Ishikawa (cell line): ENCODE results near the gene SNAP91.
A peak's percentile ranks its signal among the peaks of the same experiment; 100 is the strongest.

Experiments
- CEBPB ChIP-seq: IDR thresholded peaks from 2 replicates; pipeline ENCODE4 v1.6.1; 2012
- CREB1 ChIP-seq: IDR thresholded peaks from 2 replicates; pipeline ENCODE4 v1.6.1; 2012; ENCODE audit warnings: low read depth
- EGR1 ChIP-seq: IDR thresholded peaks from 2 replicates; pipeline ENCODE4 v1.6.1; 2012
- EP300 ChIP-seq: IDR thresholded peaks from 2 replicates; pipeline ENCODE4 v1.6.1; 2012; ENCODE audit warnings: borderline replicate concordance
- FOXM1 ChIP-seq: IDR thresholded peaks from 2 replicates; pipeline ENCODE4 v1.6.1; 2012; ENCODE audit warnings: low read depth, borderline replicate concordance
- MAX ChIP-seq: IDR thresholded peaks from 2 replicates; pipeline ENCODE4 v1.6.1; 2012
- NFIC ChIP-seq: IDR thresholded peaks from 2 replicates; pipeline ENCODE4 v1.6.1; 2012
- RAD21 ChIP-seq: IDR thresholded peaks from 2 replicates; pipeline ENCODE4 v1.6.1; 2012; ENCODE audit warnings: low read depth
- TAF1 ChIP-seq: IDR thresholded peaks from 2 replicates; pipeline ENCODE4 v1.6.1; 2012; ENCODE audit warnings: low read depth, mild to moderate bottlenecking
- TCF12 ChIP-seq: IDR thresholded peaks from 2 replicates; pipeline ENCODE4 v1.6.1; 2012; ENCODE audit warnings: low read depth
- TEAD4 ChIP-seq: IDR thresholded peaks from 2 replicates; pipeline ENCODE4 v1.6.1; 2012
- YY1 ChIP-seq: IDR thresholded peaks from 2 replicates; pipeline ENCODE4 v1.6.1; 2012; ENCODE audit warnings: low read depth
- ZBTB7A ChIP-seq: IDR thresholded peaks from 2 replicates; pipeline ENCODE4 v1.6.1; 2012; ENCODE audit warnings: low read depth
- TF ChIP-seq, protein P1 (sequence below): IDR thresholded peaks from 2 replicates; pipeline ENCODE4 v1.6.1; 2012
- TF ChIP-seq, protein P2 (sequence below): IDR thresholded peaks from 2 replicates; pipeline ENCODE4 v1.6.1; 2012; ENCODE audit warnings: low read depth, mild to moderate bottlenecking

The SNAP91 gene, protein sequence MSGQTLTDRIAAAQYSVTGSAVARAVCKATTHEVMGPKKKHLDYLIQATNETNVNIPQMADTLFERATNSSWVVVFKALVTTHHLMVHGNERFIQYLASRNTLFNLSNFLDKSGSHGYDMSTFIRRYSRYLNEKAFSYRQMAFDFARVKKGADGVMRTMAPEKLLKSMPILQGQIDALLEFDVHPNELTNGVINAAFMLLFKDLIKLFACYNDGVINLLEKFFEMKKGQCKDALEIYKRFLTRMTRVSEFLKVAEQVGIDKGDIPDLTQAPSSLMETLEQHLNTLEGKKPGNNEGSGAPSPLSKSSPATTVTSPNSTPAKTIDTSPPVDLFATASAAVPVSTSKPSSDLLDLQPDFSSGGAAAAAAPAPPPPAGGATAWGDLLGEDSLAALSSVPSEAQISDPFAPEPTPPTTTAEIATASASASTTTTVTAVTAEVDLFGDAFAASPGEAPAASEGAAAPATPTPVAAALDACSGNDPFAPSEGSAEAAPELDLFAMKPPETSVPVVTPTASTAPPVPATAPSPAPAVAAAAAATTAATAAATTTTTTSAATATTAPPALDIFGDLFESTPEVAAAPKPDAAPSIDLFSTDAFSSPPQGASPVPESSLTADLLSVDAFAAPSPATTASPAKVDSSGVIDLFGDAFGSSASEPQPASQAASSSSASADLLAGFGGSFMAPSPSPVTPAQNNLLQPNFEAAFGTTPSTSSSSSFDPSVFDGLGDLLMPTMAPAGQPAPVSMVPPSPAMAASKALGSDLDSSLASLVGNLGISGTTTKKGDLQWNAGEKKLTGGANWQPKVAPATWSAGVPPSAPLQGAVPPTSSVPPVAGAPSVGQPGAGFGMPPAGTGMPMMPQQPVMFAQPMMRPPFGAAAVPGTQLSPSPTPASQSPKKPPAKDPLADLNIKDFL

GRCh38 chr6:83708970-83709747, at the start of gene SNAP91:
SNAP91 (minus strand) TSS chr6:83709101; CDS start chr6:83707927, 1,174 bp downstream.
- no peak for TF ChIP-seq MAX
- TF ChIP-seq ZBTB7A, result peak; percentile 85
- TF ChIP-seq RAD21, result no peak
- no peak for TF ChIP-seq NFIC
- TF ChIP-seq, protein P1, sequence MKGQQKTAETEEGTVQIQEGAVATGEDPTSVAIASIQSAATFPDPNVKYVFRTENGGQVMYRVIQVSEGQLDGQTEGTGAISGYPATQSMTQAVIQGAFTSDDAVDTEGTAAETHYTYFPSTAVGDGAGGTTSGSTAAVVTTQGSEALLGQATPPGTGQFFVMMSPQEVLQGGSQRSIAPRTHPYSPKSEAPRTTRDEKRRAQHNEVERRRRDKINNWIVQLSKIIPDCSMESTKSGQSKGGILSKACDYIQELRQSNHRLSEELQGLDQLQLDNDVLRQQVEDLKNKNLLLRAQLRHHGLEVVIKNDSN, result peak; percentile 86

GRCh38 chr6:83758533-83758932, 49.6 kb upstream of the SNAP91 start:
- TF ChIP-seq, protein P1, result no peak
- no peak for TF ChIP-seq TAF1
- TF ChIP-seq NFIC, result no peak
- no peak for TF ChIP-seq FOXM1
- TF ChIP-seq CEBPB, result no peak
- TF ChIP-seq EGR1, result no peak
- no peak for TF ChIP-seq CREB1
- no peak for TF ChIP-seq TCF12
- no peak for TF ChIP-seq ZBTB7A
- no peak for TF ChIP-seq TEAD4
- TF ChIP-seq EP300, result no peak
- TF ChIP-seq MAX, result no peak

GRCh38 chr6:83757021-83757420, 48.1 kb upstream of the SNAP91 start:
- TF ChIP-seq, protein P2, sequence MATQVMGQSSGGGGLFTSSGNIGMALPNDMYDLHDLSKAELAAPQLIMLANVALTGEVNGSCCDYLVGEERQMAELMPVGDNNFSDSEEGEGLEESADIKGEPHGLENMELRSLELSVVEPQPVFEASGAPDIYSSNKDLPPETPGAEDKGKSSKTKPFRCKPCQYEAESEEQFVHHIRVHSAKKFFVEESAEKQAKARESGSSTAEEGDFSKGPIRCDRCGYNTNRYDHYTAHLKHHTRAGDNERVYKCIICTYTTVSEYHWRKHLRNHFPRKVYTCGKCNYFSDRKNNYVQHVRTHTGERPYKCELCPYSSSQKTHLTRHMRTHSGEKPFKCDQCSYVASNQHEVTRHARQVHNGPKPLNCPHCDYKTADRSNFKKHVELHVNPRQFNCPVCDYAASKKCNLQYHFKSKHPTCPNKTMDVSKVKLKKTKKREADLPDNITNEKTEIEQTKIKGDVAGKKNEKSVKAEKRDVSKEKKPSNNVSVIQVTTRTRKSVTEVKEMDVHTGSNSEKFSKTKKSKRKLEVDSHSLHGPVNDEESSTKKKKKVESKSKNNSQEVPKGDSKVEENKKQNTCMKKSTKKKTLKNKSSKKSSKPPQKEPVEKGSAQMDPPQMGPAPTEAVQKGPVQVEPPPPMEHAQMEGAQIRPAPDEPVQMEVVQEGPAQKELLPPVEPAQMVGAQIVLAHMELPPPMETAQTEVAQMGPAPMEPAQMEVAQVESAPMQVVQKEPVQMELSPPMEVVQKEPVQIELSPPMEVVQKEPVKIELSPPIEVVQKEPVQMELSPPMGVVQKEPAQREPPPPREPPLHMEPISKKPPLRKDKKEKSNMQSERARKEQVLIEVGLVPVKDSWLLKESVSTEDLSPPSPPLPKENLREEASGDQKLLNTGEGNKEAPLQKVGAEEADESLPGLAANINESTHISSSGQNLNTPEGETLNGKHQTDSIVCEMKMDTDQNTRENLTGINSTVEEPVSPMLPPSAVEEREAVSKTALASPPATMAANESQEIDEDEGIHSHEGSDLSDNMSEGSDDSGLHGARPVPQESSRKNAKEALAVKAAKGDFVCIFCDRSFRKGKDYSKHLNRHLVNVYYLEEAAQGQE, result no peak
- TF ChIP-seq CEBPB (no peak), ZBTB7A (no peak), RAD21 (no peak), EGR1 (no peak), YY1 (no peak), TEAD4 (no peak), CREB1 (no peak), FOXM1 (no peak), TAF1 (no peak), TCF12 (no peak), MAX (no peak), NFIC (no peak), EP300 (no peak)
- TF ChIP-seq, protein P1, result no peak

GRCh38 chr6:83756565-83756964, 47.7 kb upstream of the SNAP91 start:
- TF ChIP-seq ZBTB7A (no peak), EP300 (no peak), TCF12 (no peak), RAD21 (no peak), TAF1 (no peak), CREB1 (no peak)
- TF ChIP-seq, protein P2, result no peak
